ENCODE measurements around the gene MORC2.

The MORC2 gene

DNA sequence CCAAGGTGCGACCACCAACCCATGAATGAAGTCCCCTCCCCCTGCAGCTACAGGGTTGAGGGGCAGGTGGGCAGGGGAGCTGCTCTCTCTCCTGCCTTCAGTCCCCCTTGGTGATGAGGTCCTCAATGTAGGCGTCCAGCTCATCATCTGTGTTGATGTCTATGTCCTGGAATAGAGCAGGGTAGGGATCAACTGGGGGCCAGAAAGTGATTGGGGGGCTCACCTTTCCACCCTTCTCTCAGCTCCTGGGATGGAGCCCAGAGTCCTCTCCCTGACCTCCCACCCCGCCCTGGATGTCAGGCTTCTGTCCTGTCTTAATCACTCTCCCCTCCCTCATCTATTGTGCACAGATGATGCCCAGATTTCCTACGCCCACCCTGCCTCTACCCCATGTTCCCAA, 41.9 kb downstream of the MORC2 start:
- Histone ChIP-seq H3K4me3 (ENCODE audit: low read depth, low read length) (no peak overlapping the region), H3K36me3 (ENCODE audit: control insufficient read depth in 2 of 2, insufficient read depth in 1 of 2, low read length in 2 of 2) (peaks cover 36 to 71% of the 10 kb centered on the region in 2 experiments; a peak in 2 of 3 replicates), H3K9me3 (ENCODE audit: control insufficient read depth, insufficient read depth, low read depth, low read length) (no peaks in the 10 kb centered on the region), H3K4me1 (ENCODE audit: control insufficient read depth, insufficient read depth, low read length) (no peaks in the 10 kb centered on the region), H3K27ac (ENCODE audit: extremely low read depth, low read depth, low read length) (no peak overlapping the region)
- POLR2A ChIA-PET = no interaction called here
- CTCF ChIA-PET = interaction anchor here (0.6 kb wide), 2 partner anchors 19 to 162 kb away, joined by 6 read pairs; no protein-coding TSS in a partner anchor
- TF ChIP-seq PRDM10 (tag by site-specific recombination; IDR thresholded peaks at IDR 0.05) = no peak

DNA sequence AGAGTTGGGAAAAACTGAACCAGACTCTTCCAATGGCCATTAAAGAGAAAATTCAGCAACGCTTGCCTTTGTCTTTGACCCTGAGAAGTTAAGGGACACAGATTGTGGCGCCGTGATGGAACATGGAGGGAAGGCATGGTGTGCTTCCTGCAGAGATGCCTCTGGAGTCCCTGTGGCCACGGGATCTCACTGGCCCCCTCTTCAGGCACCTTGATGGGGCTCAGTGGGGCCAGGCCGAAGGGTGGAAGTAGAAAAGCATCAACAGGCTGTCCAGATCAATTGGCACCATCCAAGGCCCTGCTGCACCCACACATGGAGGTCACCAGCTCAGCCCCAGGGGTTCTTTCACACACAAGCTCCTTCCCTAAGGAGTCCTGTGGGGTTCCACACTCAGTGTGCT, 42.9 kb downstream of the MORC2 start:
- Histone ChIP-seq H3K4me1 (ENCODE audit: control insufficient read depth, insufficient read depth, low read length) (no peaks in the 10 kb centered on the region), H3K27ac (ENCODE audit: extremely low read depth, low read depth, low read length) (no peak overlapping the region), H3K4me3 (ENCODE audit: low read depth, low read length) (no peak overlapping the region), H3K9me3 (ENCODE audit: control insufficient read depth, insufficient read depth, low read depth, low read length) (no peaks in the 10 kb centered on the region), H3K36me3 (ENCODE audit: control insufficient read depth in 2 of 2, insufficient read depth in 1 of 2, low read length in 2 of 2) (peaks cover 28 to 61% of the 10 kb centered on the region in 2 experiments; a peak in 2 of 3 replicates)
- TF ChIP-seq ZNF184 (tag by site-specific recombination; IDR thresholded peaks at IDR 0.05) = no peak
- TF ChIP-seq ZIC2 (tag by site-specific recombination; IDR thresholded peaks at IDR 0.05) = peak; percentile 50
- ChIA-PET CTCF (no interaction called here), POLR2A (no interaction called here)

- Histone ChIP-seq H3K4me3 (ENCODE audit: low read depth, low read length) (no peak overlapping the region), H3K27ac (ENCODE audit: extremely low read depth, low read depth, low read length) (no peak overlapping the region), H3K4me1 (ENCODE audit: control insufficient read depth, insufficient read depth, low read length) (no peaks in the 10 kb centered on the region), H3K9me3 (ENCODE audit: control insufficient read depth, insufficient read depth, low read depth, low read length) (no peaks in the 10 kb centered on the region), H3K36me3 (ENCODE audit: control insufficient read depth in 2 of 2, insufficient read depth in 1 of 2, low read length in 2 of 2) (peaks cover 14 to 39% of the 10 kb centered on the region in 2 experiments; a peak in 2 of 3 replicates)
- ChIA-PET POLR2A (no interaction called here), CTCF (interaction anchor here (0.6 to 6.9 kb wide), 4 partner anchors 54 to 168 kb away, joined by 3 to 166 read pairs (median 3); no protein-coding TSS in a partner anchor)
- TF ChIP-seq BCL11A (tag by site-specific recombination; IDR thresholded peaks at IDR 0.05; ENCODE audit: low read depth) (no peak), MEIS1 (CRISPR knock-in tag; IDR thresholded peaks at IDR 0.05; ENCODE audit: borderline replicate concordance) (no peak), ZIC2 (tag by site-specific recombination; IDR thresholded peaks at IDR 0.05) (no peak), ZNF140 (tag by site-specific recombination; IDR thresholded peaks at IDR 0.05) (no peak), ZBTB20 (tag by site-specific recombination; IDR thresholded peaks at IDR 0.05) (no peak), MZF1 (tag by site-specific recombination; IDR thresholded peaks at IDR 0.05; ENCODE audit: borderline replicate concordance) (no peak), ZNF24 (tag by site-specific recombination; IDR thresholded peaks at IDR 0.05) (no peak), ZNF791 (tag by site-specific recombination; IDR thresholded peaks at IDR 0.05) (no peak), ZNF747 (tag by site-specific recombination; IDR thresholded peaks at IDR 0.05) (no peak), GLI4 (tag by site-specific recombination; IDR thresholded peaks at IDR 0.05) (no peak), ZNF132 (tag by site-specific recombination; IDR thresholded peaks at IDR 0.05; ENCODE audit: borderline replicate concordance) (no peak), ZNF692 (tag by site-specific recombination; IDR thresholded peaks at IDR 0.05) (no peak), ZXDB (tag by site-specific recombination; IDR thresholded peaks at IDR 0.05) (no peak), ZNF558 (tag by site-specific recombination; IDR thresholded peaks at IDR 0.05) (no peak), ZNF600 (tag by site-specific recombination; IDR thresholded peaks at IDR 0.05) (no peak), ZNF645 (tag by site-specific recombination; IDR thresholded peaks at IDR 0.05) (no peak)
- TF ChIP-seq, protein P1, sequence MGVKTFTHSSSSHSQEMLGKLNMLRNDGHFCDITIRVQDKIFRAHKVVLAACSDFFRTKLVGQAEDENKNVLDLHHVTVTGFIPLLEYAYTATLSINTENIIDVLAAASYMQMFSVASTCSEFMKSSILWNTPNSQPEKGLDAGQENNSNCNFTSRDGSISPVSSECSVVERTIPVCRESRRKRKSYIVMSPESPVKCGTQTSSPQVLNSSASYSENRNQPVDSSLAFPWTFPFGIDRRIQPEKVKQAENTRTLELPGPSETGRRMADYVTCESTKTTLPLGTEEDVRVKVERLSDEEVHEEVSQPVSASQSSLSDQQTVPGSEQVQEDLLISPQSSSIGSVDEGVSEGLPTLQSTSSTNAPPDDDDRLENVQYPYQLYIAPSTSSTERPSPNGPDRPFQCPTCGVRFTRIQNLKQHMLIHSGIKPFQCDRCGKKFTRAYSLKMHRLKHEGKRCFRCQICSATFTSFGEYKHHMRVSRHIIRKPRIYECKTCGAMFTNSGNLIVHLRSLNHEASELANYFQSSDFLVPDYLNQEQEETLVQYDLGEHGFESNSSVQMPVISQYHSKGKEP (tag by site-specific recombination; IDR thresholded peaks at IDR 0.05) = no peak
- TF ChIP-seq, protein P2, sequence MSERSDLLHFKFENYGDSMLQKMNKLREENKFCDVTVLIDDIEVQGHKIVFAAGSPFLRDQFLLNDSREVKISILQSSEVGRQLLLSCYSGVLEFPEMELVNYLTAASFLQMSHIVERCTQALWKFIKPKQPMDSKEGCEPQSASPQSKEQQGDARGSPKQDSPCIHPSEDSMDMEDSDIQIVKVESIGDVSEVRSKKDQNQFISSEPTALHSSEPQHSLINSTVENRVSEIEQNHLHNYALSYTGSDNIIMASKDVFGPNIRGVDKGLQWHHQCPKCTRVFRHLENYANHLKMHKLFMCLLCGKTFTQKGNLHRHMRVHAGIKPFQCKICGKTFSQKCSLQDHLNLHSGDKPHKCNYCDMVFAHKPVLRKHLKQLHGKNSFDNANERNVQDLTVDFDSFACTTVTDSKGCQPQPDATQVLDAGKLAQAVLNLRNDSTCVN (tag by site-specific recombination; optimal IDR thresholded peaks at IDR 0.05) = no peak
These were observed 45.2 kb downstream of the MORC2 start for GRCh38 chr22:30923168-30923900.
